Gastrocnemius medialis (tissue), 4 donors: ENCODE data around the gene HNRNPF.

Source experiments
- CTCF ChIP-seq, 5 experiments: fragments of 450-650 bp in 3 of 5; fragments of 200-600 bp in 2 of 5; sonication (generic) in 2 of 5; IDR thresholded peaks in 4 of 5; conservative IDR thresholded peaks in 1 of 5; 1 replicate in 4 of 5; 2 replicates in 1 of 5; pipeline ENCODE4 v1.5.1; 2016 to 2019; ENCODE audit warnings: antibody characterized with exemption in 5 of 5, mild to moderate bottlenecking in 3 of 5, moderate library complexity in 3 of 5
- POLR2A ChIP-seq, 2 donors: fragments of 450-650 bp; IDR thresholded peaks; one replicate each; pipeline ENCODE4 v1.6.1; 2017; ENCODE audit warnings: antibody characterized with exemption in 2 of 2, mild to moderate bottlenecking in 2 of 2, moderate library complexity in 2 of 2

DNA sequence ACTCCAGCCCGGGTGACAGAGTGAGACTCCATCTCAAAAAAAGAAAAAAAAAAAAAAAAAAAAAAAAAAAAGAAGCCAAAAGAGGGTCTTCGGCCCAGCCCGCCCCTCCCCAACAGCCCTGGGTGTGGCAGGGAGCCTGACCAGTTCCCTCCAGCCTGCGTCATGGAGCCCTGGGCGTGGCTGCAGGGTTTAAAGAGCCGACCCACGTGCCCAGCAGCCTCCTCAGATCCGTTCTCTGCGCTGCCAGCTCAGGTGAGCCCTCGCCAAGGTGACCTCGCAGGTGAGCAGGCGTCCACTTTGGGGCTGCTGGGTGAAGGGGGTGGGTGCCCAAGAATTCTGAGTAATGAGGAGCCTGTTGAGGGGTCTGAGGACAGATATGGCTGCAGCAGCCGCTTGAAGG lies 37.6 kb downstream of the HNRNPF start, which contains the start of gene FXYD4:
- TF ChIP-seq CTCF (IDR thresholded peaks at IDR 0.05 in 4 of 5, conservative IDR thresholded peaks at IDR 0.05 in 1 of 5) (no peak), POLR2A (IDR thresholded peaks at IDR 0.05) (no peak)
